Right atrium auricular region (tissue), 2 donors: ENCODE data around the gene NTN3. TPM values are rescaled to one million over a fixed set of nuclear protein-coding genes. Genes with fewer than 3 reads are reported as not detected.

Source experiments
- DNase-seq: peaks from one replicate; pipeline ENCODE4 v3.0.0-alpha.2; 2019; ENCODE audit warnings: low spot score
- H3K27ac ChIP-seq, 2 donors: fragments of 200-600 bp; sonication (generic); 1 replicate in 1 of 2; 2 replicates in 1 of 2; pipeline ENCODE4 v1.5.1; 2016 to 2019
- H3K27me3 ChIP-seq, 2 donors: fragments of 200-600 bp; sonication (generic); one replicate each; pipeline versions ENCODE4 v1.5.1 to v1.6.0; 2017 to 2019
- H3K36me3 ChIP-seq: fragments of 200-600 bp; sonication (generic); one replicate; pipeline ENCODE4 v1.5.1; 2016
- H3K4me1 ChIP-seq, 2 donors: fragments of 200-600 bp; sonication (generic); one replicate each; pipeline versions ENCODE4 v1.5.1 to v1.6.0; 2017 to 2019
- H3K4me3 ChIP-seq, 2 donors: fragments of 200-600 bp; sonication (generic); 1 replicate in 1 of 2; 2 replicates in 1 of 2; pipeline ENCODE4 v1.5.1; 2017 to 2019; ENCODE audit warnings: mild to moderate bottlenecking in 1 of 2, moderate library complexity in 1 of 2
- H3K9me3 ChIP-seq, 2 donors: fragments of 200-600 bp; sonication (generic); one replicate each; pipeline ENCODE4 v1.5.1; 2019
- total RNA-seq, 2 donors: library from RNA; depleted of rRNA; stranded (reverse); fragments of >200 nt; gene quantifications; one replicate each; pipeline ENCODE4 v1.1.0, GENCODE V29; 2016
- TF ChIP-seq, protein P1 (sequence below), 2 donors: fragments of 200-600 bp; sonication (generic); IDR thresholded peaks; one replicate each; pipeline ENCODE4 v1.5.1; 2019; ENCODE audit warnings: antibody characterized with exemption in 2 of 2

NTN3 gene
- total RNA-seq, 2 donors from 2014 or later, result 0.22 to 0.51 TPM

DNA sequence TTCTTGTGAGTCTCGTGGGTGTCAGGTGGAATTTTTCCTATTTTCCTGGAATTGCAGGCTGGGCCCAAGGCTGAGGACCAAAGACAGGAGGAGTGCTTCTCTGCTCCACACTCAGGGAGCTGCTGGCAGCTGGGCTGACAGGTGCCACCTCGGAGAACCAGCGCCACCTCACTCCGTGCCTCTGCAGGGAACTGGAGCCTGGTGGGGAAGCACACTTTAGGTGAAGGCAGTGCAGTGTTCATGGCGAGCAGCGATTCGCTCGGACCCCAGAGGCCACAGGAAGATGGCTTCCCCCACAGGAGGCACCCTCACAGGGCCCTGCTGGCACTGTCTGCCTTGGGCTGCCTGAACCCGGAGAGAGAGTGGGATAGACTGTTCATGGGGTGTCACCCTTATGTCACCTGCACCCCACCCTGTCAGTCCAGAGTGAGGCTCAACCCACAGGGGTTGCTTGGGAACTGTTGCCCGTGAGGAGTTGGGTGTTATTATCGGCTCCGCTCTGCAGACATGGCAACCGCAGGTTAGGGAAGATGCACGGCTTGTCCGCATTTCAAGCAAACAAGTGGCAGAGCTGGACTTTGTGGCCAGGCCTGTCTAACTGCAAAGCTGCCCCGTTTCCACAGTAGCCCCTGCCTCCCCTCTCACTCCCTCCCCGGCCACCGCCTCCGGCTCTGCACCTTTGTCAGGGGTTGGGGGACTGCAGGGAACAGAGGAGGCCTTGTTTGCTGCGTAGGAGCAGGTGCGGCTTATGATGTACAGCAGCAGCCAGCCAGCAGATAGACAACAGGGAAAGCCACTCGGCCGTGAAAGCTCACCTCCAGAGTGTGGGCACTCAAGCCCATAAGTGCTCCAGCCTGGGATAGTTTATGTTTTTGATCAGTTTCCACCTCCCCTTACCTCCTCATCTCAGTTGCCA, 19.4 kb downstream of the NTN3 start:
- Histone ChIP-seq H3K27ac (no peak overlapping the region), H3K27me3 (no peaks in the 10 kb centered on the region), H3K4me1 (peaks cover 0 to 14% of the 10 kb centered on the region in 2 donors), H3K4me3 (no peak overlapping the region), H3K36me3 (no peaks in the 10 kb centered on the region), H3K9me3 (no peaks in the 10 kb centered on the region)
- TF ChIP-seq, protein P1, sequence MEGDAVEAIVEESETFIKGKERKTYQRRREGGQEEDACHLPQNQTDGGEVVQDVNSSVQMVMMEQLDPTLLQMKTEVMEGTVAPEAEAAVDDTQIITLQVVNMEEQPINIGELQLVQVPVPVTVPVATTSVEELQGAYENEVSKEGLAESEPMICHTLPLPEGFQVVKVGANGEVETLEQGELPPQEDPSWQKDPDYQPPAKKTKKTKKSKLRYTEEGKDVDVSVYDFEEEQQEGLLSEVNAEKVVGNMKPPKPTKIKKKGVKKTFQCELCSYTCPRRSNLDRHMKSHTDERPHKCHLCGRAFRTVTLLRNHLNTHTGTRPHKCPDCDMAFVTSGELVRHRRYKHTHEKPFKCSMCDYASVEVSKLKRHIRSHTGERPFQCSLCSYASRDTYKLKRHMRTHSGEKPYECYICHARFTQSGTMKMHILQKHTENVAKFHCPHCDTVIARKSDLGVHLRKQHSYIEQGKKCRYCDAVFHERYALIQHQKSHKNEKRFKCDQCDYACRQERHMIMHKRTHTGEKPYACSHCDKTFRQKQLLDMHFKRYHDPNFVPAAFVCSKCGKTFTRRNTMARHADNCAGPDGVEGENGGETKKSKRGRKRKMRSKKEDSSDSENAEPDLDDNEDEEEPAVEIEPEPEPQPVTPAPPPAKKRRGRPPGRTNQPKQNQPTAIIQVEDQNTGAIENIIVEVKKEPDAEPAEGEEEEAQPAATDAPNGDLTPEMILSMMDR (IDR thresholded peaks at IDR 0.05), result no peak
- no peak for DNase-seq

DNA sequence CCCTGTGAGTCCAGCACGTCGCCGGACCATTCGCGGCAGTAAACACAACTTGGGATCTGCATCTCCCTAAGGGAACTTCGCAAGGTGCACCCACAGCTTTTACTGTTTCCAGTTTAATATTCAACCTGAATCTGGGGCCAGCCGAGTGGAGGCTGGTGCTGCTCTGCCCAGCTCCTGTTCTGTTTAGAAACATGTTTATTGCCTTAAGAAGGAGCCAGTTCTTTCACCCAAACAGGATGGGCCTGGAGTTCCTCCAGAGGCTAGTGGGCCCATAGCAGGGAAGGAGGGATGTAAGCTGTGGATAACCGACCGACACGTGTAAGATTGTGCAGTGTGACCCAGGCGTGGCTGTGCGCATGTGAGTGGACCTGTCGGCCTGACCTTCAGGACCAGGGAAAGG, 21.2 kb downstream of the NTN3 start:
- no peak overlapping the region for H3K4me3 ChIP-seq
- H3K9me3 ChIP-seq, result no peaks in the 10 kb centered on the region

GRCh38 chr16:2493605-2494004, 22.5 kb downstream of the NTN3 start:
- H3K27me3 ChIP-seq, result no peaks in the 10 kb centered on the region
- peaks cover 0 to 20% of the 10 kb centered on the region in 2 donors for H3K4me1 ChIP-seq
- no peak overlapping the region for H3K27ac ChIP-seq
- DNase-seq, result no peak
- no peak overlapping the region for H3K4me3 ChIP-seq
- TF ChIP-seq, protein P1 (IDR thresholded peaks at IDR 0.05), result no peak
- H3K36me3 ChIP-seq, result peaks cover 7% of the 10 kb centered on the region
- no peaks in the 10 kb centered on the region for H3K9me3 ChIP-seq

More for the DNA sequence above, 21.2 kb downstream of the NTN3 start:
- Histone ChIP-seq H3K36me3 (peaks cover 7% of the 10 kb centered on the region), H3K27me3 (no peaks in the 10 kb centered on the region), H3K4me1 (peaks cover 0 to 6% of the 10 kb centered on the region in 2 donors), H3K27ac (no peak overlapping the region)
- TF ChIP-seq, protein P1 (IDR thresholded peaks at IDR 0.05), result no peak
- no peak for DNase-seq

- Histone ChIP-seq H3K9me3 (no peaks in the 10 kb centered on the region), H3K4me3 (no peak overlapping the region), H3K4me1 (peaks cover 0 to 29% of the 10 kb centered on the region in 2 donors), H3K27me3 (no peaks in the 10 kb centered on the region), H3K27ac (no peak overlapping the region), H3K36me3 (peaks cover 7% of the 10 kb centered on the region)
- DNase-seq, result no peak
- TF ChIP-seq, protein P1 (IDR thresholded peaks at IDR 0.05), result no peak
These were observed 23.5 kb downstream of the NTN3 start for GRCh38 chr16:2494616-2495015.

DNA sequence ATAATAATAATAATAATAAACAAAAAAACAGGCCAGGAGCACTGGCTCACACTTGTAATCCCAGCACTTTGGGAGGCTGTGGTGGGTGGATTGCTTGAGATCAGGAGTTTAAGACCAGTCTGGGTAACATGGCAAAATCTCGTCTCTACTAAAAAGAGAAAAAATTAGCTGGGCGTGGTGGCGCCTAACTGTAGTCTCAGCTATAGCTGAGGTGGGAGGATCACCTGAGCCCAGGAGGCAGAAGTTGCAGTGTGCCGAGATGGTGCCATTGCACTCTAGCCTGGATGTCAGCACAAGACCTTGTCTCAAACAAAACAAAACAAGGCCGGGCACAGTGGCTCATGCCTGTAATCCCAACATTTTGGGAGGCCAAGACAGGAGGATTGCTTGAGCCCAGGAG, 23.9 kb downstream of the NTN3 start:
- no peaks in the 10 kb centered on the region for H3K9me3 ChIP-seq
- TF ChIP-seq, protein P1 (IDR thresholded peaks at IDR 0.05), result no peak
- H3K36me3 ChIP-seq, result peaks cover 7% of the 10 kb centered on the region
- no peak overlapping the region for H3K4me3 ChIP-seq
- no peak overlapping the region for H3K27ac ChIP-seq
- H3K27me3 ChIP-seq, result no peaks in the 10 kb centered on the region
- peaks cover 0 to 29% of the 10 kb centered on the region in 2 donors for H3K4me1 ChIP-seq
- no peak for DNase-seq
